Left lung (tissue), 10 donors: ENCODE results near the gene DHRS13. TPM values are rescaled to one million over a fixed set of nuclear protein-coding genes. Genes with fewer than 3 reads are reported as not detected.

ENCODE experiments used
- ATAC-seq: fragments of 200-7000 bp; cut with Tn5 transposase; one replicate; pipeline ENCODE4 v1.9.1; 2020; ENCODE audit warnings: moderate library complexity
- DNase-seq, 4 donors: peaks; one replicate each; pipeline ENCODE4 v3.0.0-alpha.2; 2013 to 2020
- H3K27ac ChIP-seq, 2 donors: fragments of 200-600 bp; sonication (generic) in 1 of 2; one replicate each; pipeline versions ENCODE4 v1.5.0 to v1.8.0; 2020 to 2021
- H3K27me3 ChIP-seq, 2 donors: fragments of 200-600 bp; sonication (generic) in 1 of 2; one replicate each; pipeline versions ENCODE4 v1.5.0 to v1.8.0; 2020 to 2021
- H3K36me3 ChIP-seq, 2 donors: fragments of 200-600 bp; sonication (generic) in 1 of 2; one replicate each; pipeline versions ENCODE4 v1.5.0 to v1.8.0; 2020 to 2021
- H3K4me1 ChIP-seq, 2 donors: fragments of 200-600 bp; one replicate each; pipeline ENCODE4 v1.8.0; 2021
- H3K4me3 ChIP-seq, 2 donors: fragments of 200-600 bp; sonication (generic) in 1 of 2; one replicate each; pipeline versions ENCODE4 v1.5.0 to v1.8.0; 2020 to 2021; ENCODE audit warnings: mild to moderate bottlenecking in 1 of 2
- H3K9me3 ChIP-seq, 2 donors: fragments of 200-600 bp; sonication (generic) in 1 of 2; one replicate each; pipeline versions ENCODE4 v1.5.0 to v1.8.0; 2020 to 2021
- intact Hi-C, 2 donors: fragments of 100-400 bp; cut with DNase I; formaldehyde crosslinking; loops; one replicate each; pipeline versions ENCODE4 v1.11.2 to v1.14.2; 2022
- polyA plus RNA-seq, 6 donors: library from polyadenylated mRNA; unstranded; fragments of 120-200 nt; gene quantifications; one replicate each; pipeline ENCODE4 v1.2.1, GENCODE V29; 2013; ENCODE audit not compliant: insufficient read length in 6 of 6
- total RNA-seq, 2 donors: library from RNA; stranded (reverse); fragmentation: NEBNext Ultra II Directional; extraction: Animal tissue kit (Norgen Biotek cat#: 25700); gene quantifications; one replicate each; pipeline ENCODE4 v1.2.1, GENCODE V29; 2021
- TF ChIP-seq, protein P1 (sequence below), 2 donors: fragments of 200-600 bp; sonication (generic) in 1 of 2; IDR thresholded peaks; one replicate each; pipeline versions ENCODE4 v1.5.0 to v1.8.0; 2021; ENCODE audit warnings: antibody characterized with exemption in 2 of 2
- donor health status: DM: no; HTN: yes; CAD: no.
- donor health status: DM: no; HTN: no; CAD: no.

Gene DHRS13
- total and polyA plus RNA-seq, 8 donors = 5.2 to 16.9 (median 7.0) TPM

DNA sequence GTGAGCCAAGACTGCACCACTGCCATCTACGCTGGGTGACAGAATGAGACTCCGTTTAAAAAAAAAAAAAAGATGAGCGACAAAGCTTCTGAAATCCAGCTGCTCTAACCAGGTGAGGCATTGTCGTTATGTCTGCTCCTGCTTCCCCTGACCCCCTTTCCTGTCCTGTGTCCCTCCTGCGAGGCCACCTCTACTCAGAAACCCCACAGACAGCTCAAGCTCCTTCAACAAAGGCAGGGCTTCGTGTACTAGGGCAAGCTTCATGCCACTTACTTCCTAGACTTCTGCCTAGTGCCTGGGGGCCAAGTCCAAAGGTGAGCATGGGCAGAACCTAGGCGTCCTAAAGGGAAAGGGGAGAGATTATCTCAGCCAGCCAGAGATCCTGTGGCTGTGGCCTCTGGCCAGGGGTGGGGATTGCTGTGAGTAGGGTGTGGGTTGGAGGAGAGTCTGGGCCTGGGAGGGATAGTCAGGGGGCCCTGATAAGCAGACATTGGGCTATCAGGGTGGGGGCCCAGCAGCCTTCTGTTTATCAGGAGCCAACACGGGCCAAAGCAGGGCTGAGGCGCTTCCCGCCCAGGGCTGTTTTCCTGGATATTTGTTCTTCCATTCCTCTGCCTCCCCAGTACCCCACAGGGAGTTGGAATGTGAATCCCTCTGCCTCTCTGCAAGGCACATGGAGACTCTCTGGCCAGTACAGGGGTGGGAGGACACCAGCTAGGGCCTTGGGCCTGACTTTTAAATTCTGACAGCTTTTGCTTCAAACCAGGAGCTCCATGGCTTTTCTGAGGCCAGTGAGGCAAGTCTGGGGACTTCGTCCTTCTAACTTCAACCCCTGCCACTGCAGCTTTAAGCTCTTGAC, 37.7 kb downstream of the DHRS13 start:
- no peak overlapping the region for H3K4me3 ChIP-seq
- H3K4me1 ChIP-seq = peaks cover 0 to 6% of the 10 kb centered on the region in 2 donors
- intact Hi-C loops = no loop called here
- TF ChIP-seq, protein P1, sequence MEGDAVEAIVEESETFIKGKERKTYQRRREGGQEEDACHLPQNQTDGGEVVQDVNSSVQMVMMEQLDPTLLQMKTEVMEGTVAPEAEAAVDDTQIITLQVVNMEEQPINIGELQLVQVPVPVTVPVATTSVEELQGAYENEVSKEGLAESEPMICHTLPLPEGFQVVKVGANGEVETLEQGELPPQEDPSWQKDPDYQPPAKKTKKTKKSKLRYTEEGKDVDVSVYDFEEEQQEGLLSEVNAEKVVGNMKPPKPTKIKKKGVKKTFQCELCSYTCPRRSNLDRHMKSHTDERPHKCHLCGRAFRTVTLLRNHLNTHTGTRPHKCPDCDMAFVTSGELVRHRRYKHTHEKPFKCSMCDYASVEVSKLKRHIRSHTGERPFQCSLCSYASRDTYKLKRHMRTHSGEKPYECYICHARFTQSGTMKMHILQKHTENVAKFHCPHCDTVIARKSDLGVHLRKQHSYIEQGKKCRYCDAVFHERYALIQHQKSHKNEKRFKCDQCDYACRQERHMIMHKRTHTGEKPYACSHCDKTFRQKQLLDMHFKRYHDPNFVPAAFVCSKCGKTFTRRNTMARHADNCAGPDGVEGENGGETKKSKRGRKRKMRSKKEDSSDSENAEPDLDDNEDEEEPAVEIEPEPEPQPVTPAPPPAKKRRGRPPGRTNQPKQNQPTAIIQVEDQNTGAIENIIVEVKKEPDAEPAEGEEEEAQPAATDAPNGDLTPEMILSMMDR (IDR thresholded peaks at IDR 0.05) = no peak
- no peaks in the 10 kb centered on the region for H3K27me3 ChIP-seq
- peaks cover 0 to 14% of the 10 kb centered on the region in 2 donors for H3K36me3 ChIP-seq
- H3K9me3 ChIP-seq = no peaks in the 10 kb centered on the region
- ATAC-seq = no peak
- DNase-seq = peak in 1 of 4 donors; percentile 33
- H3K27ac ChIP-seq = peak overlapping the region; percentile 5 to 41

DNA sequence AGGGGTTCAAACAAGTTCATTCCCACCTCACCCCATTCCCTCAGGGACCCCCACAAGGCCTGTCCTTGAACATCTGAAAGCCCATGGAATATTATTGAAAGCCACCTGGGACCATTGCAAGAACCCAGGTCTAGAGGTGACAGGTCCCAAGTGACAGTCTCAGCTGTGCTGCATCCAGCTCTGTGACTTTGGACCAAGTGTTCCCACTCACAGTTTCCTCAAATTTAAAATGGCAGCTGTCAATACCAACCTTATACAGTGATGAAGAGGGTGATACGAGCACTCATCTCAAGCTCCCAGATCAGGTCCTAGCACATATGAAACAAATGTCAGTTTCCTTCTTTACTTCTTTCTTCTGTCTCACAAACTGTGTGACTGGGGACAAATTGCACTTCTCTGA, 38.9 kb downstream of the DHRS13 start:
- DNase-seq = no peak
- Histone ChIP-seq H3K27ac (no peak overlapping the region), H3K9me3 (no peaks in the 10 kb centered on the region), H3K4me1 (peaks cover 0 to 6% of the 10 kb centered on the region in 2 donors), H3K27me3 (no peaks in the 10 kb centered on the region), H3K36me3 (peaks cover 0 to 25% of the 10 kb centered on the region in 2 donors), H3K4me3 (no peak overlapping the region)
- TF ChIP-seq, protein P1 (IDR thresholded peaks at IDR 0.05) = no peak
- intact Hi-C loops = no loop called here
- no peak for ATAC-seq

DNA sequence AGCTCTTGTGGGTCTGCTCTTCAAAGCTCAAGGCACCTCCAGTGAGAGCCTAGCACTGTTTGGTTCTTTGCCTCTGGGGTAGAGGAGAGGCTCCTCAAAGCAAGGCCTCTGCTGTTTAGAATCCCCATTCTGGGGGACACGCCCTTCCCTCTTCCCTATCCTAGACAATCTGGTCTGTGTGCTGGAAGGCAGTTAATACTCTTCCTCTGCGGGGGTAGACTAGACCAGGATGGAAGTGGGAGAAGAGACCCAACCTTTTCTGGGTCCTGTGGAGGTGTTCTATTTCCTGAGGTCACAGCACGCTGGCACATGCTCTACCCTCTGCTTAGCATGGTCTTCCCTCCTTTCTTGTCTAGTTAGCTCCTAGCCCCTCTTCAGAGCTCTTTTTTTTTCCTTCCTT, 40.3 kb downstream of the DHRS13 start:
- DNase-seq = no peak
- H3K4me3 ChIP-seq = no peak overlapping the region
- H3K27ac ChIP-seq = no peak overlapping the region
- H3K9me3 ChIP-seq = no peaks in the 10 kb centered on the region
- H3K27me3 ChIP-seq = no peaks in the 10 kb centered on the region
- intact Hi-C loops = no loop called here
- H3K36me3 ChIP-seq = peaks cover 0 to 39% of the 10 kb centered on the region in 2 donors
- TF ChIP-seq, protein P1 (IDR thresholded peaks at IDR 0.05) = no peak
- H3K4me1 ChIP-seq = peaks cover 0 to 6% of the 10 kb centered on the region in 2 donors
- ATAC-seq = no peak

DNA sequence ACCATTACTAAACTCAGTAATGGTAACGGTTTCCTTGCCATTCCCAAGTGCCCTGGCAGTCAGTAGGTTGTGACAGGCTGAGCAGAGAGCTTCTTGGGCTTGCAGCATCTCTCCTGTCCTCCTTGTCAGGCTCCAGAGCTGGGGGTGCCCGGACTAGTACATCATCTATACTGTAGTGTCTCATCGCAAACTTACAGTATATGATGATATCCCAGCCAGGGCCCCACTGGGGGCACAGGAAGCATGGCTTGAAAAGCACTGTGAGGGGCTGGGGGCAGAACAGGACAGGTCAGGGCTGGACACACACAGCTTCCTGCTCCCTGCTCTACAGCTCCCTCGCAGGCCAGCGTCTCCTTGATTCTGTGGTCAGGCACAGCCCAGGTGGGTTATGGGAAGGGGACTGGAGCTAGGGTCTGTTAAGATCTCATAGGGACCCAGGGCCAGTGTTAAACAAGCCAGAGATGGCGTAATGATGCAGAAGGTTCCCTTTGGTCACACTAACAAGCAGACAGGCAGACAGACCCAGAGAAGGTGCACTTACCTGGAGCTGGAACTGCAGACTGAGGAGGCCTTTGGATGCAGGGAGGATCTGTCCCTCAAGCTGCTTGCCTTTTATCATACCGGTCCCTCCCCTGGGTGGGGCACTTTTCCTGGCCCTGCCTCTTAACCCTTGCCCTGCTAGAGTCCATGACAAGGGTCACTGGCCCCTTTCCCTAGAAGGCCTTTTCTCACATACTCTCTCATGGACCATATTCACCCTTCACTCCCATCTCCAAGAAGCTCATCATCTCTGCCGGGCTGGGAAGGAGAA, 41.3 kb downstream of the DHRS13 start:
- peak in 1 of 4 donors; percentile 45 for DNase-seq
- H3K9me3 ChIP-seq = no peaks in the 10 kb centered on the region
- peaks cover 0 to 6% of the 10 kb centered on the region in 2 donors for H3K4me1 ChIP-seq
- ATAC-seq = no peak
- TF ChIP-seq, protein P1 (IDR thresholded peaks at IDR 0.05) = no peak
- no peaks in the 10 kb centered on the region for H3K27me3 ChIP-seq
- H3K4me3 ChIP-seq = no peak overlapping the region
- intact Hi-C loops = no loop called here
- H3K27ac ChIP-seq = no peak overlapping the region
- H3K36me3 ChIP-seq = peaks cover 0 to 49% of the 10 kb centered on the region in 2 donors

DNA sequence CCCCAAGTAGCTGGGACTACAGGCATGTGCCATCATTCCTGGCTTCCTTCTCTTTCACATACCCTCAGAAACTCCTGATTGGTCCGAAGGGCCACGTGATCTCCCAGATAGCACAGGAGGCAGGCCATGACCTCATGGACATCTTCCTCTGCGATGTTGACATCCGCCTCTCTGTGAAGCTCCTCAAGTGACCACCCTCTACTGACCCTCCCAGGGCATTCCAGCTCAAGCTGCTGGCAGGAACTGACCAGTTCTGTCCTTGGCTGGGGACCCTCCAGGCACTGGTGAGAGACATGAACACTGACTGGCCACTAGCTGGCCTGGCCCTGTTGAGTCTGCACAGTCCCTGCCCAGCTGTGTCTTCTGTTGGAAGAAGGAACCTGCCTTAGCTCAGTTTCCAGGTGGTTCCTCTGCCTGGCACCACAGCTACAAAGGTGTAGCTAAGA, 42.5 kb downstream of the DHRS13 start:
- no peaks in the 10 kb centered on the region for H3K27me3 ChIP-seq
- TF ChIP-seq, protein P1 (IDR thresholded peaks at IDR 0.05) = no peak
- H3K9me3 ChIP-seq = no peaks in the 10 kb centered on the region
- intact Hi-C loops = no loop called here
- peaks cover 0 to 55% of the 10 kb centered on the region in 2 donors for H3K36me3 ChIP-seq
- DNase-seq = peak in 1 of 4 donors; percentile 10
- H3K27ac ChIP-seq = no peak overlapping the region
- H3K4me3 ChIP-seq = no peak overlapping the region
- ATAC-seq = no peak
- H3K4me1 ChIP-seq = peaks cover 5 to 11% of the 10 kb centered on the region in 2 donors
